SK-N-SH (cell line): ENCODE measurements around the gene GPR87.

Experiments
- CTCF ChIP-seq: fragments of 200-600 bp; sonication (generic); IDR thresholded peaks from 2 replicates; pipeline ENCODE4 v1.6.1; 2017; ENCODE audit warnings: antibody characterized with exemption, mild to moderate bottlenecking, moderate library complexity
- RAD21 ChIP-seq: IDR thresholded peaks from 2 replicates; pipeline ENCODE4 v1.6.1; 2012; ENCODE audit warnings: mild to moderate bottlenecking, low read length
- RXRA ChIP-seq: IDR thresholded peaks from 2 replicates; pipeline ENCODE4 v1.4.0; 2012; ENCODE audit warnings: low read depth, mild to moderate bottlenecking, borderline replicate concordance

GRCh38 chr3:151285940-151286339 is 30.7 kb downstream of the GPR87 start:
- TF ChIP-seq RAD21 (no peak), RXRA (no peak), CTCF (no peak)
